ENCODE data around the gene TAF4. TPM values are rescaled to one million over a fixed set of nuclear protein-coding genes. Genes with fewer than 3 reads are reported as not detected.

TAF4 gene
- total RNA-seq, 4 donors from 2014 or later: 21.1 to 40.6 (median 22.1) TPM

GRCh38 chr20:61940976-61941720 lies 124.5 kb downstream of the TAF4 start:
- H3K4me3 ChIP-seq (ENCODE audit: low read depth, poor library complexity, severe bottlenecking): no peak overlapping the region
- no peak for DNase-seq (ENCODE audit: low spot score in 2 of 2)
- WGBS, 2 donors: 66 to 77% methylated on average over 14 to 15 of the region's 16 CpGs
- intact Hi-C loops (cut with DNase I; ENCODE audit: low total_unique reads): no loop called here
- TF ChIP-seq POLR2A (IDR thresholded peaks at IDR 0.05) (no peak), CTCF (IDR thresholded peaks at IDR 0.05) (no peak)

GRCh38 chr20:61940491-61940890 lies 125.2 kb downstream of the TAF4 start:
- intact Hi-C loops (cut with DNase I; ENCODE audit: low total_unique reads): no loop called here

GRCh38 chr20:61939691-61940360 lies 125.9 kb downstream of the TAF4 start:
- no peak overlapping the region for H3K4me3 ChIP-seq (ENCODE audit: low read depth, poor library complexity, severe bottlenecking)
- TF ChIP-seq POLR2A (IDR thresholded peaks at IDR 0.05): no peak
- 74 to 77% methylated on average over 13 of the region's 13 CpGs for WGBS, 2 donors
- no peak for DNase-seq (ENCODE audit: low spot score in 2 of 2)
- intact Hi-C loops (cut with DNase I; ENCODE audit: low total_unique reads): no loop called here

More at GRCh38 chr20:61940491-61940890, 125.2 kb downstream of the TAF4 start:
- no peak for DNase-seq (ENCODE audit: low spot score in 2 of 2)
- 70 to 78% methylated on average over 17 of the region's 17 CpGs for WGBS, 2 donors
- TF ChIP-seq POLR2A (IDR thresholded peaks at IDR 0.05) (no peak), CTCF (IDR thresholded peaks at IDR 0.05) (no peak)
- no peak overlapping the region for H3K4me3 ChIP-seq (ENCODE audit: low read depth, poor library complexity, severe bottlenecking)

DNA sequence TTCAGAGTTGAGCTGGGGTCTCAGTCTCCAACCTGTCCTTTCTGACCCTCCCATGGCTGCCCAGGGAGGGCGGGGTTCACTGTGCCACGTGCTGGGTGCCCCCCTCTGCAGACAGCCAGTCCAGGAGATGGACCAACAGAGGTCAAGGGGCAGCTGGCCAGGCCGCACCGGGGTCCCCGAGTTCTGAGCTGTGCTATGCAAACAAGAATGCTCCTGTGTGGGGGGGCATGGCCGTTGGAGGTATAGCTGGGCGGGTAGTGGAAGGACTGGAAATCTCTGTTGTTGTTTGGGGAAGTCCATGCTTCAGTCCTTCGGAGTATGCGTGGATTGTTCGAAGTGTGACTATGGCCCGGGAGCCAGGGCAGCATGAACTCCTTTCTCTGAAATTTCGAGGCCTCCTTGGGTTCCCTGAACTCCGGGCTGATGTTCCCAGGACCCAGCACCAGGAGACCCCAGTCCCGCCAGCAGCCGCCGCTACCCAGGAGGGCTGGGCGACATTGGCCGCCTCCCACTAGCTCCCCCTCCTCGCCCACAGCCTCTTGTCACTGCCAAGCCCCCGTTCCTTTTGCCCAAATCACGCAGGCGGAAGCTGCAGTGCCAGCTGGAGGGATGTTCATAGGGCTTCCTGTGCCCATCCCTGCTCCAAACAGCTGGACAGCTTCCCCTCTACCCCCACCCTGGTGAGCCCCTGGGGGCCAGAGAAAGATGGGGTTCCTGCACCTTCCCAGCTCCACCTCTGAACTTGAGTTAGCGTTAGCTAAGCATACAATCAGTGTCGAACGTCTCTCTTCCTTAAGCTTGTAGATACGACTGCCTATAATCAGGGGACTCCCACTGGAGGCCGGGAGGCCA lies 126.6 kb downstream of the TAF4 start:
- WGBS, 2 donors: 75 to 78% methylated on average over 27 of the region's 27 CpGs
- no peak for TF ChIP-seq CTCF (IDR thresholded peaks at IDR 0.05)
- TF ChIP-seq POLR2A (IDR thresholded peaks at IDR 0.05): no peak
- no peak overlapping the region for H3K4me3 ChIP-seq (ENCODE audit: low read depth, poor library complexity, severe bottlenecking)
- intact Hi-C loops (cut with DNase I; ENCODE audit: low total_unique reads): no loop called here
- no peak for DNase-seq (ENCODE audit: low spot score in 2 of 2)

GRCh38 chr20:61937963-61938838 lies 127.5 kb downstream of the TAF4 start:
- intact Hi-C loops (cut with DNase I; ENCODE audit: low total_unique reads): no loop called here
- TF ChIP-seq POLR2A (IDR thresholded peaks at IDR 0.05): no peak
- no peak for TF ChIP-seq CTCF (IDR thresholded peaks at IDR 0.05)
- H3K4me3 ChIP-seq (ENCODE audit: low read depth, poor library complexity, severe bottlenecking): no peak overlapping the region
- no peak for DNase-seq (ENCODE audit: low spot score in 2 of 2)
- WGBS, 2 donors: 71 to 75% methylated on average over 23 to 25 of the region's 31 CpGs
